Measurements from ENCODE around the gene ALPK1. TPM values are rescaled to one million over a fixed set of nuclear protein-coding genes. Genes with fewer than 3 reads are reported as not detected.

The ALPK1 gene
- total RNA-seq, 4 donors from 2014 or later, result 12.1 to 23.7 (median 16.3) TPM

- Histone ChIP-seq H3K4me3 (no peak overlapping the region), H3K36me3 (peaks cover 0 to 23% of the 10 kb centered on the region in 2 donors), H3K27me3 (no peaks in the 10 kb centered on the region), H3K9me3 (no peaks in the 10 kb centered on the region), H3K27ac (no peak overlapping the region), H3K4me1 (no peaks in the 10 kb centered on the region)
- ATAC-seq, result no peak
- no peak for TF ChIP-seq CTCF (IDR thresholded peaks at IDR 0.05)
- WGBS, 2 donors (ENCODE audit: low coverage in 1 of 2), result 93 to 94% methylated on average over 2 of the region's 2 CpGs
Observed at GRCh38 chr4:112257098-112257497, 40.1 kb upstream of the ALPK1 start.

GRCh38 chr4:112266823-112267222, 30.3 kb upstream of the ALPK1 start:
- Histone ChIP-seq H3K36me3 (peaks cover 0 to 24% of the 10 kb centered on the region in 2 donors), H3K4me1 (peaks cover 0 to 11% (median 0%) of the 10 kb centered on the region in 3 donors), H3K9me3 (no peaks in the 10 kb centered on the region), H3K4me3 (no peak overlapping the region), H3K27me3 (no peaks in the 10 kb centered on the region), H3K27ac (no peak overlapping the region)
- TF ChIP-seq EP300 (IDR thresholded peaks at IDR 0.05), result no peak
- peak in 3 of 4 experiments; percentile 23 to 39 (median 38) for TF ChIP-seq CTCF (IDR thresholded peaks at IDR 0.05)
- no peak for ATAC-seq
- WGBS, 2 donors (ENCODE audit: low coverage in 1 of 2), result 51 to 81% methylated on average over 2 of the region's 2 CpGs

GRCh38 chr4:112270051-112270450, 27.1 kb upstream of the ALPK1 start:
- no peak overlapping the region for H3K27ac ChIP-seq
- H3K4me3 ChIP-seq, result no peak overlapping the region
- H3K27me3 ChIP-seq, result no peaks in the 10 kb centered on the region
- H3K9me3 ChIP-seq, result no peaks in the 10 kb centered on the region
- no peak for ATAC-seq
- no peaks in the 10 kb centered on the region for H3K4me1 ChIP-seq
- no peak for TF ChIP-seq CTCF (IDR thresholded peaks at IDR 0.05)
- TF ChIP-seq POLR2AphosphoS5 (IDR thresholded peaks at IDR 0.05), result no peak
- no peak for TF ChIP-seq EP300 (IDR thresholded peaks at IDR 0.05)
- no peak for TF ChIP-seq POLR2A (IDR thresholded peaks at IDR 0.05)
- WGBS, 2 donors (ENCODE audit: low coverage in 1 of 2), result 90 to 100% methylated on average over 1 of the region's 1 CpG
- peaks cover 0 to 5% of the 10 kb centered on the region in 2 donors for H3K36me3 ChIP-seq

GRCh38 chr4:112270640-112271421, 26.3 kb upstream of the ALPK1 start:
- H3K27ac ChIP-seq, result no peak overlapping the region
- no peak for TF ChIP-seq EP300 (IDR thresholded peaks at IDR 0.05)
- TF ChIP-seq POLR2A (IDR thresholded peaks at IDR 0.05), result no peak
- no peak for TF ChIP-seq CTCF (IDR thresholded peaks at IDR 0.05)
- TF ChIP-seq POLR2AphosphoS5 (IDR thresholded peaks at IDR 0.05), result no peak
- H3K4me1 ChIP-seq, result no peaks in the 10 kb centered on the region
- H3K9me3 ChIP-seq, result no peaks in the 10 kb centered on the region
- ATAC-seq, result no peak
- H3K4me3 ChIP-seq, result no peak overlapping the region
- WGBS, 2 donors (ENCODE audit: low coverage in 1 of 2), result 74 to 90% methylated on average over 5 to 8 of the region's 8 CpGs
- H3K36me3 ChIP-seq, result peaks cover 0 to 2% of the 10 kb centered on the region in 2 donors
- no peaks in the 10 kb centered on the region for H3K27me3 ChIP-seq

- no peaks in the 10 kb centered on the region for H3K4me1 ChIP-seq
- TF ChIP-seq POLR2A (IDR thresholded peaks at IDR 0.05) (no peak), POLR2AphosphoS5 (IDR thresholded peaks at IDR 0.05) (no peak), CTCF (IDR thresholded peaks at IDR 0.05) (no peak), EP300 (IDR thresholded peaks at IDR 0.05) (no peak)
- H3K27ac ChIP-seq, result no peak overlapping the region
- H3K9me3 ChIP-seq, result no peaks in the 10 kb centered on the region
- H3K4me3 ChIP-seq, result no peak overlapping the region
- H3K36me3 ChIP-seq, result peaks cover 0 to 3% of the 10 kb centered on the region in 2 donors
- 82 to 85% methylated on average over 4 of the region's 4 CpGs for WGBS, 2 donors (ENCODE audit: low coverage in 1 of 2)
- no peaks in the 10 kb centered on the region for H3K27me3 ChIP-seq
- no peak for ATAC-seq
Observed at GRCh38 chr4:112272292-112272691, 24.9 kb upstream of the ALPK1 start.
